NK-92 treated with Interleukin-12 subunit alpha and Interleukin-12 subunit beta, amount 100 ng/mL, for 24 hours (cell line): ENCODE results near the gene ADGRB2.

ENCODE experiments used
- DNase-seq: peaks from one replicate; lab custom pipeline; 2025; lab: John Stamatoyannopoulos, UW

ADGRB2 gene

GRCh38 chr1:31781756-31782371 is 17.7 kb upstream of the ADGRB2 start:
- DNase-seq: no peak

GRCh38 chr1:31781138-31781755 is 17.1 kb upstream of the ADGRB2 start:
- no peak for DNase-seq

- DNase-seq: no peak
Measured at GRCh38 chr1:31780632-31781031, 16.5 kb upstream of the ADGRB2 start.

DNA sequence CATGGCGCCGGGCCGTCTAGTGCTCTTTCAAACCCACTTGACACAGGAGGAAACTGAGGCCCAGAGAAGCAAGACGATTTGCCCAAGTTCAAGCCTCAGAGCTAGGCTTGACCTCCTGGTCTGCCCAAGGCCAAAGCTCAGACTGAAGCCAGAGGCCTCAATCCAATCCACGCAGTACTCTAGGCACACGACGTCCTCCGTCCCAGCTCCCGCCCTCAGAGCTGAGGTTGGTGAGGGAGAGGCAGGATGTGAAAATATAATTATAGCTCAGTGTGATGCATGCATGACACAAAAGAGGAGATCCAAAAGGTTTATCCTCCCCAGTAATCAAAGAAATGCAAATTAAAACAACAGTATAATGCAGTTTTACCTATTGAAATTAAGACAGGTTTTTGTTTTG is 15.5 kb upstream of the ADGRB2 start:
- DNase-seq: no peak

- DNase-seq: no peak
Measured at GRCh38 chr1:31778763-31779488, 14.8 kb upstream of the ADGRB2 start.

DNA sequence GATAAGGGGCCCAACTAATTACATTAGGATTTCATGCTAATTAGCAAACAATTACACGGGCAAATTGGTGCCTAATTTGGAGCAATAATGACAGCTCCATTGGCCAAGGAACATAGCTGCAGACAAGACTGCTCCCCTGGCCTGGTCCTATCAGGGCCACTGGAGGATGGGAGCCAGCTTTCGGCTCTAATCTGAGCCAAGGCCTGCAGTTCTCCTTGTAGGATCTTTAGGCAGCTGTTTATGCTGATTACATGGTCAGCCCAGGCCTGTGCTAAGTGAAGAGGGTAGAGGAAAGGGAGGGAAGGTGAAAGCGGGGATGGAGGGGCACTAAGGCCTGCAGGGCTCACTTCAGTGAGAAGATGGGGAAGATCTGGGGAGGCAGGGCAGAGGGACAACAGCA is 12.4 kb upstream of the ADGRB2 start:
- DNase-seq: no peak

GRCh38 chr1:31776032-31776431 is 11.9 kb upstream of the ADGRB2 start:
- DNase-seq: no peak

GRCh38 chr1:31775210-31775999 is 11.3 kb upstream of the ADGRB2 start:
- DNase-seq: no peak

DNA sequence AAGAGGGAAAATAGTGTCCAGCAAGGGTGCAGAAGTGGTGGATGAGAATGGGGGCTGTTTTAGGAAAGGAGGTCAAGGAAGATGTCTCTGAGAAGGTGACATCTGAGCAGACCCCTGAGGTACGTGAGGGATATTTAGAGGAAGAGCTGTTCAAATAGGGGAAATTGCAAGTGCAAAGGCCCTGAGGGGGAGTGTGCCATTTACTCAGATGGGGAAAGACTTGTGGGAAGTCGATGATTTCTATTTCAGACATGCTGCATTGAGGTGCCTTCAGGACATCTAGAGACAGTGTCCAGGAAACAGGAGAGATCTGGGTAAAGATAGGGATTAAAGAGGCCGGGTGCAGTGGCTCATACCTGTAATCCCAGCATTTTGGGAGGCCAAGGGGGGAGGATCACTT is 10.4 kb upstream of the ADGRB2 start:
- no peak for DNase-seq

DNA sequence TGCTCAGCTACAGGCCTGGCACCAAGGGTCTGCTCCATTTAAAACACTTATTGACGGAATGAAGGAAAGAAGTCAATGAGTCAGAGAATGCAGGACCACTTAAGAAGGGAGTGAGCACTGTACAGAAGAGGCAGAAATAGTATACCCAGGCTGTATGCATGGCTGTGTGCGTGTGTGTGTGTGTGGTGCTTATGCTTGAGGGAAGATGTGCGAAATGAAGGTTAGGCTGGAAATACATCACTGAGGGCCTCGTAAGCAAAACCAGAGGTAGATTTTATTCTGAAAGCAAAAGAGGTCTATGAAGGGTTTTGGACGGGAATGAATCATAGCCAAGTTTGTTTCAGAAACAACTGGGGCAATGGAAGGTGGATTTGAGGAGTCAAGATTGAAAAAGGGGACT is 9.7 kb upstream of the ADGRB2 start:
- DNase-seq: no peak

DNA sequence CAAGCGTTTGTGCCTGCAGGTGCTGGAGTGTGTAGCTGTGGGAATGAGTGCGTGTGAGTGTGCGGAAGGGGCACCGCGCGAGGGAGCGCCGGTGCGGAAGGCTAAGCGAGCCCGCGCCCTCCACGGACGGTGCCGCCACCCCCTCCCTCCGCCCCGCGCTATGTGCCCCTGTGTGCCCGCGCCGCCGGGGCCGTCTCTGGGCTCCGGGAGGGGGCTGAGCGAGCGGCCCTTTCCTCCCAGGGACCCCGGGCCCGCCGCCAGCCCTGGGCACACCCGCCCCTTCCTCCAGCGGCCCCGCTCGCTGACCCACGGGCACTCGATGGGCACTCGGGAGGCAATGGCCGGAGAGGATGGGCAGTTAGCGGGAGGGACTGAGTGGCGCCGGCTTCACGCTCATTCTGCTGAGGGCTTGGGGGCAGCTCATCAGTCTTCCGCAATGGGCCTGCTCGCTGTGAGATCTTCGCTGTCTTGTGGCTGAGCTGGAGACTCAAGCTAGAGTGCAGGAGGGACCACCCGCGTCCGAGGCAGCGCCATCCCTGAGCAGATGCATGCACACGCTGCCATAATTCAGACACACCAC is 8.6 kb upstream of the ADGRB2 start:
- no peak for DNase-seq

- no peak for DNase-seq
Measured at GRCh38 chr1:31771891-31772668, 7.9 kb upstream of the ADGRB2 start.

DNA sequence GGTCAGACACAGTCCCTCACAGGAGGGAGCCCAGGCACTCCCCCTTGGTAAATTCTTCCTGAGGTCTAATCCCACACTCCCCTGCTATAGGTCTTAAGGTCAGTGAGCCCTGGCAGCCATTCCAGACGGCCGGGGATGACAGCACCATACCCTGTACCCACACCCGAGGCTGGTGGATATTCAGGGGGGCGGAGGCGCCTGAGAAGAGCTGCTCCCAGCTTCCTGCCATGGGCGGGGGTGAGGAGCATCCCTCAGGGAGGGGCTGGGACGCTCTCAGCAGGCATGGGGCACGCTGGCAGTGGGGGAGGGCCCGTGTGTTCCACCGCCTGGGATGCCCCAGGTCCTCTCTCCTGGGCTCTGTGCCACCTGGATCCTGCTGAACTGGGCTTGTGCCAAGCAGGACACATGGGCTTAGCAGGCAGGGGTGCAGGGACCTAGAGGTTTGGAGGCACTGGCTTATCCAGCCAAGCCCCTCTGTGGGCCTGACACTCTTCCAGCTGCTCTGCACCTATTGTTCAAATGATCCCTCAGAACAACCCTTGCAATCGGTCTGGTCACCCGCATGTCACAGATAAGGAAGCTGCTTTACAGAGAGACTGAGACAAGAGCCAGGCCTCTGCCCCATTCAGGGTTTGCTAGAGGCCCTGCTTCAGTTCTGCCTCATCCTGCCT is 5.7 kb upstream of the ADGRB2 start:
- DNase-seq: no peak

DNA sequence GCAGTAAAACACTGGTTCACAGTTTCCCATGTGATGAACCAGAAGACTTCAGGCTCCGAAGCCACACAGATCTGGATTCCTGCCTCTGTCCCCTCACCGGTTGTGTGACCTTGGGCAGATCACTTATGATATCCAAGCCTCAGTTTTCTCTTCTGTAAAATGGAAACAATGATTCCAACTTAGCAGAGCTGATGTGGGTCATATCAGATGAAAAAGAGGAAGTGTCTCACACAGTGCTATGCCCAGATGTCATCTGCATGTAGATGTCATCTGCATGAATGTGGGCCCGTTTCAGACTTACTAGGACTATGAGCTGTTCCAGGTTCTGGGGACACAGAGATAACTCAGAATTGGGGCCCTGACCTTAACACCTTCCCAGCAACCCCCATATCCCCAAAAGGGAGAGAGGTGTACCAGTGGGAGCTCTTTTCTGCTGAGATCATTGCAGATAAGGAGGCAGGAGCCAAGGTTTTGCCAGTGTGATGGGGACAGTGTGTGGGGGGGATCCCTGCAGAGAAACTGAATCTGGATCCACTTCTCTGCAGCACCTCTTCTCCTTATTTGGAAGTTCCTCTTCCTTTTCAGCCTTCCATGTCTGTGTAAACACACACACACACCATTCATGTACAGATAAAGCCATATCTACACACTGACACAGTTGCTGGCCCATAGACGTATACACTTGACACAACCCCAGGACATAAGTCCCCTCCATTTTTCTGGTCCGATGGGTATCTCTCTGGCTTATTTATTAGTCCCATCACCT is 5.0 kb upstream of the ADGRB2 start:
- no peak for DNase-seq

DNA sequence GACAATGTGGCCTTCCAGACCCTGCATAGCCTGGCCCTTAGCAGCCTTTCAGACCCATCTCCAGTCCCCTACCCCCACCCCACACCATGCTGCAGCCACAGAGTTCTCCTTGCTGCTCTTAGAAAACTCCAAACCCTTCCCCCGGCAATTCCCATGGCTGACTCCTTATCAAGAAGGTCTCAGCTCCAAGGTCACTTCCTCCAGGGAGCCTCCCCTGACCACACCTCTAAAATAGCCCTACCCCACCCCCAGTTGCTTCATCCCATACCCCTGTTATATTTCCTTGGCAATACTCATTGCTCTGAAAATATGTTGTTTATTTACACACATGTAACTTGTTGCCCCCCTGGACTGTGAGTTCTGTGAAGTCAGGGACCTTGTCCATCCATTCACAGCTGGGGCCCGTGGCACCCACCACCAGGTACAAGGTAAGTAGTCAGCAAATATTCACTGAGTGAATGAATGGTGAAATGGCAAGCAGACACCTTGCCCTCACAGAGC is 4.3 kb upstream of the ADGRB2 start:
- DNase-seq: no peak

- DNase-seq: no peak
Measured at GRCh38 chr1:31767225-31767624, 3.1 kb upstream of the ADGRB2 start.

DNA sequence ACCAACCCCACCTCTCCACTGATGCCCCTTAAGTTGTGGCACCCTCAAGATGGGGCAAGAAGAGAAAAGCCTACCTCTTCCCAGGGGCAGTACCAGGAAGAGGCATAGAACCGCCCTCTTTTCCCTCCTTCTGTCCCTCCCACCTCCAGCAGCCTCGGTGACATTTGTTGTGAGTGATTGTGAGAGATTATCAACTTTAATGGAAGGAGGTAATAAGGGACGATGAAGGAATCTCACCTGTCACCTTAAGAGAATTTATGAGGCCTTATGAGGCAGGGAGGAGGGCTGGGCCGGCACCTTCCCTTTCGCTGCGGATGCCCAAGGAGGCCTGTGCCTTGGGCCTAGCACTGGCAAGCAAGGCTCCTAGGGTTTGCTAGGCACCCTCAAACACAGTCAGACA is 1.4 kb upstream of the ADGRB2 start:
- DNase-seq: no peak

DNA sequence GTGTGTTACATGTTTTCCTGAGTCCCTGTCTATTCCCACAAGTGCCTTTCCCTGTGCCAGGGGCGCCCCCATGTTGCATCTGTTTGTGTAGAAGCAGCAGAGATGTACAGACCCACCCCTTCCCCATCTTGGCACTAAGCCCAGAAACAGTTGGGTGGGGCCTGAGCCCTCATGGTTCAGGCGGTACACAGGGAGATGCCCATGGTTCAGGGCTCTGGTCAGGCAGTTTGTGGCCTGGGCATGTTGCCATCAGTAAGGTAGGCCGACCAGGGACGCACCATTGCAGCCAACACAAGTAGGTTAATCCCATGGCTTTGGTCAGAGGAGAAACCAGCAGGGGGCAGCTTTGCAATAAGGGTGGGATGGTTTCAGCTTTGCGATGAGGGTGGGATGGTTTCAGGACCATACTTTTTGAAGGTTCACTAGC is 914 bp upstream of the ADGRB2 start:
- no peak for DNase-seq

GRCh38 chr1:31763671-31764311 is 349 bp downstream of the ADGRB2 start:
- no peak for DNase-seq
